Prostate gland (tissue), 2 donors: ENCODE measurements around the gene TNFAIP8. TPM values are rescaled to one million over a fixed set of nuclear protein-coding genes. Genes with fewer than 3 reads are reported as not detected.

Experiments
- DNase-seq: peaks from one replicate; pipeline ENCODE4 v3.0.0-alpha.2; 2019; ENCODE audit warnings: low spot score
- H3K27ac ChIP-seq, 2 donors: fragments of 200-600 bp; sonication (generic); 2 replicates each; pipeline ENCODE4 v1.5.1; 2017 to 2019
- H3K27me3 ChIP-seq: fragments of 200-600 bp; sonication (generic); replicated peaks from 2 replicates; pipeline ENCODE4 v1.5.1; 2019; ENCODE audit not compliant: insufficient read depth
- H3K36me3 ChIP-seq, 2 donors: fragments of 200-600 bp; sonication (generic); 1 replicate in 1 of 2; 2 replicates in 1 of 2; pipeline versions ENCODE4 v1.5.1 to v1.8.1; 2017 to 2019
- H3K4me1 ChIP-seq: fragments of 200-600 bp; sonication (generic); replicated peaks from 2 replicates; pipeline ENCODE4 v1.5.1; 2019
- H3K4me3 ChIP-seq, 2 donors: fragments of 200-600 bp; sonication (generic); 2 replicates each; pipeline ENCODE4 v1.5.1; 2017 to 2019
- H3K9me3 ChIP-seq: fragments of 200-600 bp; sonication (generic); 2 replicates; pipeline ENCODE4 v1.5.1; 2017
- CTCF ChIP-seq, 4 experiments: fragments of 200-600 bp in 2 of 4; fragments of 450-650 bp in 2 of 4; sonication (generic) in 2 of 4; IDR thresholded peaks; 1 replicate in 3 of 4; 2 replicates in 1 of 4; pipeline ENCODE4 v1.5.1; 2016 to 2019; ENCODE audit warnings: antibody characterized with exemption in 4 of 4, mild to moderate bottlenecking in 2 of 4, moderate library complexity in 2 of 4
- POLR2A ChIP-seq: fragments of 450-650 bp; IDR thresholded peaks from one replicate; pipeline ENCODE4 v1.6.1; 2016; ENCODE audit warnings: antibody characterized with exemption, mild to moderate bottlenecking
- POLR2AphosphoS5 ChIP-seq: sonication (generic); formaldehyde crosslinking; IDR thresholded peaks from one replicate; pipeline ENCODE4 v1.6.1; 2017; ENCODE audit warnings: antibody characterized with exemption
- WGBS: methylation state at CpG from one replicate; pipeline ENCODE4 v1.1.5; 2018; 5-methylcytosine and 5-hydroxymethylcytosine counted together
- intact Hi-C: fragments of 100-400 bp; cut with DNase I; formaldehyde crosslinking; loops from one replicate; pipeline ENCODE4 v1.14.2; 2022
- total RNA-seq, 2 donors: library from RNA; depleted of rRNA; stranded (reverse); fragments of >200 nt; gene quantifications; one replicate each; pipeline ENCODE4 v1.1.0, GENCODE V29; 2016

Gene TNFAIP8
- total RNA-seq, 2 donors from 2014 or later: 21.6 to 40.0 TPM

GRCh38 chr5:119312403-119312802 is 43.4 kb upstream of the TNFAIP8 start:
- Histone ChIP-seq H3K9me3 (no peaks in the 10 kb centered on the region), H3K27ac (no peak overlapping the region), H3K36me3 (no peaks in the 10 kb centered on the region), H3K27me3 (no peaks in the 10 kb centered on the region), H3K4me1 (no peaks in the 10 kb centered on the region), H3K4me3 (no peak overlapping the region)
- 86% methylated on average over 5 of the region's 5 CpGs for WGBS
- intact Hi-C loops: no loop called here
- TF ChIP-seq POLR2A (no peak), CTCF (IDR thresholded peaks at IDR 0.05) (no peak), POLR2AphosphoS5 (no peak)
- no peak for DNase-seq

- Histone ChIP-seq H3K9me3 (no peaks in the 10 kb centered on the region), H3K27ac (no peak overlapping the region), H3K4me3 (no peak overlapping the region), H3K27me3 (no peaks in the 10 kb centered on the region), H3K36me3 (no peaks in the 10 kb centered on the region), H3K4me1 (no peaks in the 10 kb centered on the region)
- intact Hi-C loops: no loop called here
- 72% methylated on average over 1 of the region's 1 CpG for WGBS
- TF ChIP-seq POLR2A (no peak), POLR2AphosphoS5 (no peak), CTCF (IDR thresholded peaks at IDR 0.05) (no peak)
- DNase-seq: no peak
These were observed 42.6 kb upstream of the TNFAIP8 start for GRCh38 chr5:119313197-119313596.

- Histone ChIP-seq H3K9me3 (no peaks in the 10 kb centered on the region), H3K36me3 (no peaks in the 10 kb centered on the region), H3K27ac (no peak overlapping the region), H3K4me1 (no peaks in the 10 kb centered on the region), H3K4me3 (no peak overlapping the region), H3K27me3 (no peaks in the 10 kb centered on the region)
- intact Hi-C loops: no loop called here
- WGBS: 73% methylated on average over 5 of the region's 5 CpGs
- TF ChIP-seq CTCF (IDR thresholded peaks at IDR 0.05) (no peak), POLR2AphosphoS5 (no peak), POLR2A (no peak)
- DNase-seq: no peak
These were observed 41.9 kb upstream of the TNFAIP8 start for GRCh38 chr5:119313658-119314605.

- TF ChIP-seq POLR2A: no peak
- TF ChIP-seq POLR2AphosphoS5: peak; percentile 25
- peak in 2 of 4 experiments; percentile 17 to 28 for TF ChIP-seq CTCF (IDR thresholded peaks at IDR 0.05)
- Histone ChIP-seq H3K9me3 (no peaks in the 10 kb centered on the region), H3K4me1 (no peaks in the 10 kb centered on the region), H3K27ac (no peak overlapping the region), H3K27me3 (no peaks in the 10 kb centered on the region), H3K36me3 (no peaks in the 10 kb centered on the region), H3K4me3 (no peak overlapping the region)
- intact Hi-C loops: no loop called here
- WGBS: 33% methylated on average over 2 of the region's 2 CpGs
- DNase-seq: no peak
These were observed 40.3 kb upstream of the TNFAIP8 start for GRCh38 chr5:119315516-119315949.

GRCh38 chr5:119316086-119316485 is 39.7 kb upstream of the TNFAIP8 start:
- Histone ChIP-seq H3K9me3 (no peaks in the 10 kb centered on the region), H3K27me3 (no peaks in the 10 kb centered on the region), H3K4me1 (no peaks in the 10 kb centered on the region), H3K4me3 (no peak overlapping the region), H3K36me3 (no peaks in the 10 kb centered on the region), H3K27ac (no peak overlapping the region)
- TF ChIP-seq POLR2A (no peak), POLR2AphosphoS5 (no peak), CTCF (IDR thresholded peaks at IDR 0.05) (no peak)
- DNase-seq: no peak
- WGBS: 96% methylated on average over 8 of the region's 8 CpGs
- intact Hi-C loops: no loop called here
